Measurements from ENCODE around the gene CLCN4.

DNA sequence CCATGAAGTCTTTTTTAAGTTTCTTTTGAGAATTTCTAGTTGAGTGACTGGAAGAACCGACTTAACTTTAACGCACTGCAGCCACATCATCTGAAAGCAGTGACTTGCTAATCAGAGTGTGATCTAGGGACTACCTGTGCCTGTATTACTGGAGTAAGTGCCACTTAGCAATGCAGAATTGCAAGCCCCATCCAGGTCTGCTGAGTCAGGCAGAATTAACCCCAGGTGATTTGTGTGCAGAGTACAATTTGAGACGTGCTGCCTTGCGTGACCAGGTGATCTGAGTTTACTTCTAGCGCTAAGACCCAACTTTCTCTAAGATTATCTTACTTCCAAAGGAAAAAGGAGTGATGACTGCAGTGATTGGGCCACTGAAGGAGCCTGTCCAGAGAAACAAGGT, 85.3 kb downstream of the CLCN4 start:
- TF ChIP-seq KLF1 (tag by site-specific recombination; IDR thresholded peaks at IDR 0.05) (no peak), CTCF (tag by site-specific recombination; IDR thresholded peaks at IDR 0.05) (no peak), ZNF155 (tag by site-specific recombination; IDR thresholded peaks at IDR 0.05) (no peak), ZNF777 (tag by site-specific recombination; IDR thresholded peaks at IDR 0.05; ENCODE audit: borderline replicate concordance) (no peak), PBX3 (CRISPR knock-in tag; IDR thresholded peaks at IDR 0.05) (no peak), PRDM4 (tag by site-specific recombination; IDR thresholded peaks at IDR 0.05) (no peak), ZNF394 (tag by site-specific recombination; IDR thresholded peaks at IDR 0.05; ENCODE audit: borderline replicate concordance) (no peak), MYNN (tag by site-specific recombination; IDR thresholded peaks at IDR 0.05; ENCODE audit: borderline replicate concordance) (no peak), ELK4 (IDR thresholded peaks at IDR 0.05; ENCODE audit: borderline replicate concordance, low read depth, low read length) (no peak), ZNF324 (tag by site-specific recombination; IDR thresholded peaks at IDR 0.05) (no peak), MZF1 (tag by site-specific recombination; IDR thresholded peaks at IDR 0.05; ENCODE audit: borderline replicate concordance) (no peak), ZSCAN4 (tag by site-specific recombination; IDR thresholded peaks at IDR 0.05) (no peak), ZBTB7A (tag by site-specific recombination; IDR thresholded peaks at IDR 0.05; ENCODE audit: low read depth) (no peak)

All from HEK293 (cell line).